Endometrial microvascular endothelial cells (primary cell): ENCODE measurements around the gene LYZL1. TPM values are rescaled to one million over a fixed set of nuclear protein-coding genes. Genes with fewer than 3 reads are reported as not detected.
"Not testable (repeated sequence)": the region's sequence is repeated elsewhere in the genome, so short reads cannot be mapped to it uniquely, and the experiment has no call there.

Experiments
- in situ Hi-C: cut with HindIII; loops from 2 replicates; pipeline ENCODE4 v1.10.0; 2017; ENCODE audit warnings: low sequenced_read_pairs, low pct_unique_long_range_greater_than_20kb; ENCODE audit errors: inconsistent ontology term
- total RNA-seq: library from RNA; depleted of rRNA; stranded (reverse); fragments of >200 nt; gene quantifications from one replicate; pipeline ENCODE4 v1.2.3, GENCODE V29; 2015; ENCODE audit errors: inconsistent ontology term

Gene LYZL1
- total RNA-seq, 1 donor from 2014 or later, result not detected

DNA sequence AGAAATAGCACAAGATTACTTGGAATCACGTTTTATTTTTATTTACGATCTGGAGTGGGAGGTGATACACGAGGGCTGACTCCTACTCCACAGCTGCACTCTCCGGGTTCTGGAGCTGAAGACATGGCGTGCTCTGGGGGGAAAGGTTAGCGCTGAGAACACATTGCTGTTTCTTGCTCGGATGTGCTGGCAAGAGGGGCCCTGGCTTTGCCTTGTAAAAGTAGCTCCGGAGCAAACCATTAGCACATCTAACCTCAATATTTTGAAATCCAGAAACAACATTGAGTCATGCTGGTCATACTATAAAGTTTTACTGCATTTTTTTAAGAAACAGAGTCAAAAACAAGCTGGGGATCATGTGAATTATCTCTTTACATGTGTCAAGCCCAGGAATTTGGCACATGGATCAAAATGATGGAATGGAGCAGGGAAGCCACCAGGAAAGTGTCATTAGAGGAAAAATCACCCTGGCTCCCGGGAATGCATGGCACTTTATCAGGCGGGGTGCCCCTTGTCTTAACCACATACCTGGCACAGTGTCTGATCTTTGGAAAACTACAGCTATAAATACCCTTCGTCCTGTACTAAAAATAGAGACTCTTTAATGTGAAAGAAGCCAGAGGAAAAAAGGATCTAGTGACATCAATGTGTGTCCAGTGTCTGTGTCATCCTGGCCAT lies 31.6 kb upstream of the LYZL1 start:
- in situ Hi-C loops, result no loop called here

DNA sequence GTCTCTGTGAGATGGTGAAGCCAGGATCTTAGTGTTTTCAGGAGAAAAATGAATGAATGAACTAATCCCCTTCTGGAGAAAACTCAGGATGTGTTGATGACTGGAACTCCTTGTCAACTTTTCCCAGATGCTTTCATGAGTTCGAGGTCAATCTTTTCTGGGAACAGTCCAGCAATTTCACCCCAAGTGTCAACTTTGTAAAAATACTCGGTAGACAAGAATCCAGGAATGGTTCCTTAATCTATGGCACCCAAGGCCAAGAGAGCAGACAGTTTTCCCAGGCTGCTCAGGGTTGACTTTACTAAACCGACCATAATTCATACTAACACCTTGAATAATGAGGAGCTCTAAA lies 31.1 kb upstream of the LYZL1 start:
- in situ Hi-C loops, result no loop called here

DNA sequence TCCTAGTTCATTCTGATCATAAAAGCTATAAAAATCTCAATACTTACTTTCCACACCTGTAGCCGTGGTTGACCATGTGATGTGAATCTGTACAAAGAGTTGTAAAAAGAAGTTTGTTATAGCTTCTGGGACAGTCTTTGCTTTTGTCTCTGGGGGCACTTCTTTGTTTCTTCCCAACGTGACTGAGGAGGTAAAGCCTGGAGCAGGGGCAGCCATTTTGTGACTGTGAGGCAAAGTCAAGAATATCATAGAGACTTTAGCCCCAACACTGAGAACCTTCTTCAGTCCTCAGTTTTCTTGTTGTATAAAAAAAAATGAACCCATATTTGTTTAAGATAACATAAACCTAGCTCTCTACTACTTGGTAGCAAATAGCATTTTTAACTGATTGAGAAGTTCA lies 29.4 kb upstream of the LYZL1 start:
- in situ Hi-C loops, result no loop called here

DNA sequence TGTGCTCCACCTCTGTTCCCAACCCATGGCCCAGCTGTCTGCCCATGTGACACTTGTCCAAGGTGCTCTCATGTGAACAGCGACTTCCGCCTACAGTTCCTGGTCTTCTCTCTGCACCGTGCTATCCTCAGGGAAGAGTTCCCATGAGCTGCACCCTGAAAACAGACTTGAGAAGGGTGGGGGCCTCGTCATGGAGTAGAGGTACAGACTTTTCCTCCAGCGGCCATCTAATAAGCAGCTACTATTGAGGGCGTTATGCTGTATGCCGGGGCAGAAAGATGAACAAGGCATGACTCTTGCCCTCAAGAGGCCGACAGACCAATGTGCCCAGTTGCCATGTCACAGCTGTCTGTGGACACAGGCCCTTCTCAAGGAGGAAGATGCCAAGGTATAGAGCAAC lies 25.4 kb upstream of the LYZL1 start:
- in situ Hi-C loops, result no loop called here

DNA sequence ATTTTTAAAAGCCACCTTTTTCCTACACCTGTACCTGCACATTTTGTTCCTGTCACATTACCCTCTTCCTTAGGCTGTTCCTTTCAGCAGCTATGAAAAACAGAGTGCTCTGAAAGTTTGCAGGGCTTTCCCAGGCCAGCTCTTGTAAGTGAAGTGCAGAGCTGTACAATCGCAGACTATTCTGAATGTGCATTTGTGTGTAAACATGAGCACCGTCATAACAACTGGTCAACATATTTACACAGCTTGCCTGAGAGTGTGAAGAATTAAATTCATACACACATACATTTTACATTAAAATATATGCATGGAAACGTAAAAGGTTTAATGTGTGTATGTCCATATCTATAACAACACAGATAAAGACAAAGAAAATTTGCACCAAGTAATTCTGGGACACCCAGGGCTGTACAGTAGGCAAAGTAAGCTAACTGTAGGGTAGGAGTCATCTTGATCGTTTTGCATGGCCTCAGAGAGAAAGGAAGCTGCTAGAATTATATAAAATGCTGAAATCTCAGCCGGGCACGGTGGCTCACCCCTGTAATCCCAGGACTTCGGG lies 23.6 kb upstream of the LYZL1 start:
- in situ Hi-C loops, result no loop called here

DNA sequence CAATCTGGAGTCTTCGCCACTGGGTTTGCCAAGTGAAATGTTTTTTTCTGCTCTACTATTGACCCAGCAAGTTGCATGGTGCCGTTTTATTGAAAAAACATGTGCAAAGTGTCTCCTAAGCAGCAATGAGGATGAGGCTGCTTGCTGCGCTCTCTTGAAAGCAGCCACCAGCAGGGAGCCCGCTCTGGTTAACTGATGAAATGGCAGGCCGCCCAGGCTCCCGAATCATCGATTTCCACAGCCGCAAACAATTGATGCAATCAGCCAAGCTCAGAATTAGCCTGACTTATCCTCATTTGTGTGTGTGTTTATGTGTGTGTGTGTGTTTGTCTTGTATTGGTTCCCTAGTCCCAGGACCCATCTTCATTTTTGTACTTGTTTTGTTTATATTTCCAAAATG lies 22.2 kb upstream of the LYZL1 start:
- in situ Hi-C loops, result no loop called here

DNA sequence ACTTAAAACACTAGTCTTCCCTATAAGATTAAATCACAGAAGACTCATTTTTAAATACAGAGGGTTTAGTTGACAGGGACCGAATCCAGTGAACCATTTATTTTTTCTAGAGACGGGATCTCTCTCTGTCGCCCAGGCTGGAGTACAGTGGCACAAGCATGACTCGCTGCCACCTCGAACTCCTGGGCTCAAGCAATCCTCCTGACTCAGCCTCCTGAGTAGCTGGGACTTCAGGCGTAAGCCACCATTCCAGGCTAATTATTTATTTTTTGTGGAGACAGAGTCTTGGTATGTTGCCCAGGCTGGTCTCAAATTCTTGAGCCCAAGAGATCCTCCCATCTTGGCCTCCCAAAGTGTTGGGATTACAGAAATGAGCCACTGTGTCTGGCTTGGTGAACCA lies 20.9 kb upstream of the LYZL1 start:
- in situ Hi-C loops, result no loop called here

DNA sequence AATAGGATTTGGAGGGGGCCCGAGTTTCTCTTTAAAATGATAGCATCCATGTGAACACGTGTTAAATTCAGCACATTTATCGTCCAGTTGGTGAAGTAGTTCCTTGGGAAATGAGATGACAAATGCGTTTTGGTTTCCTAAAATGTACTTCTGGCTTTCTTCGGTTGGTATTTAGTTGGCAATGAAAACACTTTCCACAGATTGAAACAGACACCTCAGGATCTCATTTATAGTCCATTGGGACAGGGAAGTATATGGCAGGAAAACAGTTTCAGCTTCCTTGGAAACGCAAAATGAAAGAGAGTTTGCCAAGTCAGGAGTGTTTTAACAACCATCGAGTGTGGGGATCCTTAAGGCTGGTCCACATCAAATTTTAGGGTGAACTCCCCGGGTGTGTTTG lies 19.4 kb upstream of the LYZL1 start:
- in situ Hi-C loops, result no loop called here

DNA sequence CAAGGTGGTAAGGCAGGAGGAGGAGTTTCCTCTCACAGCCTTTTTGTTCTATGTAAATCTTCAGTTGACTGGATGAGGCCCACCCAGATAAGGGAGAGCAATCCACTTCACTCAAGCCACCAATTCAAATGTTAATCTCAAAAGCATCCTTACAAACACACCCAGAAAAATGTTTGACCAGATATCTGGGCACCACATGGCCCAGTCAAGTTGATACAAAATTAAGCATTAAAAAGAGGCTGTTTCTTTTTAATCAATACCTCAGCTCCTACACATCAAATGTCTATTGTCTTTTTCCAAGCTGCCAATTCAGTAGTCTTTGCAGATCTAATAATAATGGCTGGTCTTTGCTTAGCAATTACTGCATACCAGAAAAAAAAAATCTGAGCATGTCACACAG lies 18.0 kb upstream of the LYZL1 start:
- in situ Hi-C loops, result no loop called here

DNA sequence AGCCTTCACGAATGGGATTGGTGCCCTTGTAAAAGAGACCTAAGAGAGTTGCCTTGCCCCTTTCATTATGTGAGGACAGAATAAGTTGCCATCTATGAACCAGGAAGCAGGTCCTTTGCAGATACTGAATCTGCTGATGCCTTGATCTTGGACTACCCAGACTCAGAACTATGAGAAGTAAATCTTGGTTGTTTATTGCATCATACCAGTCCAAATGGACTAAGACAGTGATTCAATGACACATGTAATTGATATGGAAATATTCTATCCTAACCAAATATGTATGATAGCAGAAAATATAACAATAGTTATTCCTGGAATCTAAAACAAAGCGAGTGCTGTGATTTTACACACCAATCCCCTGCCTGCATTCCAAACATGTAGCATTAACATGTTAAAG lies 17.0 kb upstream of the LYZL1 start:
- in situ Hi-C loops, result no loop called here

DNA sequence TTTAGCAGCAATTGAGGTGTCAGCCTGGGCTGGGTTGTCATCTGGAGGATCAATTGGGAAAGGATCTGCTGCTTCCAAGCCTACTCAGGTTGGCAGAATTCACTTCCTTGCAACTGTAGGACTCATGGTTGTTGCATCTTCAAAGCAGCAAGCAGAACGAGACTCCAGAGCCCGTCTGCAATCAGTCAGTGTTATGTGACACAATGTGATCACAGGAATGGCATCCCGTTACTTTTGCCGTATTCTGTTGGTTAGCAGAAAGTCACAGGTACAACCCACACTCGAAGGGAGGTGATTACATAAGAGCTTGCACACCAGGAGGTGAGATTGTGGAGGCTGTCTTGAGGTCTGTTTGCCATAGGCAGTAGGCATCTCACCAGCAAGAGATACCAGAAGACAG lies 15.4 kb upstream of the LYZL1 start:
- in situ Hi-C loops, result no loop called here

DNA sequence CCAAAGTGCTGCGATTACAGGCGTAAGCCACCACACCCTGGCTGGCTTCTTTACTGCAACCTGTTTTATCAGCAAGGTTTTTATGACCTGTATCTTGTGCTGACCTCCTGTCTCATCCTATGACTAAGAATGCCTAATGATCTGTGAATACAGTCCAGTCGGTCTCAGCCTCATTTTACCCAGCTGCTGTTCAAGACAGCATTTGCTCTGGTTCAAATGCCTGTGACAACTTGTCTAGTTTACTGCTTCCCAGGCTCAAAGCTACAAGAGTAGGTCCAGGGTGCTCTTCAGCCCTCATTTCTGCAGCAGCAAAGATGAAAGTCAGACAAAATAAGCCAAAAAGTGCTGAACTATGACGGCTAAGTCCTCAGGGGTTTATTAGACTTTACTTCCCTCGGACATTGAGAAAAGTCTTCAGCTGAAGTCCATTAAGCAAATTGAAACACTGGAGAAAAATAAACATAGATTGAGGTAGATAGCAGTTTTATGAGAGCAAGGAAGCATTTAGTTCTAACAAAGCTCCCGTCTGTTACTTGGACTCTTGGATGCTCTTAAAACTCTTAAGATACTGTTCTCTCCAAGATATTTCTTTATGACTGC lies 12.5 kb upstream of the LYZL1 start:
- in situ Hi-C loops, result no loop called here

DNA sequence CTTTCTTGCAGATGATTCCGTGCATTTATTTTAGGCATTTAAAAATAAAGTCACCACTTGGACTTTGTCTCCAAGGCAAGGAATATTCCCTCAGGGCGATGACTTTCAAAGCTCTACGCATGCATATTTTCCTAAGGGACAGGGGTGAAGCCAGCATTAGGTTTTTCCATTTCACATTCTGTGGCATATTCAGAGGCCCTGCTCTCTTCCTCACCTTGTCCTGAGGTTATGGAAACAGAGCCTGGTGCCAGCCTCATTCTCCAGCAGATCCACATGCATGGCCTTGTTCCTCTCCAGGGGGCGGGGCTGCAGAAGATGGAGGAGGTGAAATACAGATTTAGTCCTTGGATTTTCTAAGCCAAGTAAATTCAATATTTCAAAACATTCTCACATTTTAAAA lies 11.6 kb upstream of the LYZL1 start:
- in situ Hi-C loops, result no loop called here

DNA sequence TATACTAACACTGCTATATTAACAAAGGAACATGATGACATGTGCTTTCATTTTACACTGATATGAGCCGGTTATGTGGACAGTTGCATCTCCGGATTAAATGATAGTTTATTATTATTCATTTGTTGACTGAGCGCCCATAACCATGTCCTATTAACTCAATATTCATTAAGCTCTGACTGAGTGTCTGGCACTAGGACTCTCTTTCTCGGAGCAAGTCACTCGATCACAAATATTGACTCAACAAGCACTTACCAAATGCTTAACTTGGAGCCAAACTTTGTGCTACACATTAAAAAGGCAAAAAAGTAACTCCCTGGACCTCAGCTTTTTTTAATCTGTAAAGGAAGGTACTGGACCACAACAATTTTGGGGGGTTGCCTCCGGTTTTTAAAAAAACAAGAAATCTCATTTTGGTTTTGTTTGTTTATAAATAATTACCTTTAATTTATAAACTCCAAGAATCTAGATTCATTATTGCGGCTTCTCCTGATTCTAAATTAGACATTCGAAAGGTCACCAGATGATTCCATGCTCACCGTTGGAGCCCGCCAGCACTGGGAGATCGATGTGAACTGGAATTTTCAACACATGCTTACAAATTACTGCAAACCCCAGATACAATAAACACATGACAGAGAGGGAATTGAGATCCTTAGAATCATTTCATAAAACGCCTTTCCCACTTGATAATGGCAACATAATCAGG lies 8.9 kb upstream of the LYZL1 start:
- in situ Hi-C loops, result no loop called here

DNA sequence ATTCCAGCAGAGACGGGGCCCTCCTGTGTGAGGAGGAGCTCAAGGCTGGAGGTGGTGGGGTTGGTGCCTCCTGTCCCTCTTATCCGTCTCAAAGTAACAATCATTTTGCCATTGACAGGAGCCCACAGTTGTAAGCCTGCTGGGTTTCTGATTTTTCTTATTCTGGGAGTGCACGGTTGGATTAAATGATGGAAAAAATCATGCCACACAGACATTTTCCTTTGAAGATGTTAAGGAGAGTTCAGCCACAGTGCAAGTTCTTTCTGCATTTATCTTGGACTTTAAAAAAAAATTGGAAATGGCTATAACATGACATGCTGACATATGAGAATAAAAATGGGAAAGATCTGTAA lies 8.4 kb upstream of the LYZL1 start:
- in situ Hi-C loops, result no loop called here

DNA sequence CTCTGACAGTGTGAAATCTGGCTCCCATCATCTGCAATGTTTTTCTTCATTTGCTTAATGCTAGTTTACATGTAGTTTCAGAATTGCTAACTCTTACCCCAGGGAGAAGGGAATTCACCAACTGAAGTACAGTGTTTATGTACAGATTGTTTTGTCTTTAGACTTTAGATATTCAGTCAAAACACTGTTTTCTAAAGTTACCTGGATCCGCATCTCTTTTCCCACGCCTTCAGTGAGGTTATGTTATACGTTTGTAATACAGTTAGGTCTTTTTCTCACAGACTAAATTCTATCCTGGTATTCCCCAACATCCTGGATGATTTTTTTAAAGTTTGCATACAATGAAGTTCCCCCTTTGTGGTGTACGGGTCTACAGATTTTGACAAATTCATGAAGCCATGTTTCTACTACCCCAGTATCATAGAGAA lies 3.2 kb upstream of the LYZL1 start:
- in situ Hi-C loops, result no loop called here

DNA sequence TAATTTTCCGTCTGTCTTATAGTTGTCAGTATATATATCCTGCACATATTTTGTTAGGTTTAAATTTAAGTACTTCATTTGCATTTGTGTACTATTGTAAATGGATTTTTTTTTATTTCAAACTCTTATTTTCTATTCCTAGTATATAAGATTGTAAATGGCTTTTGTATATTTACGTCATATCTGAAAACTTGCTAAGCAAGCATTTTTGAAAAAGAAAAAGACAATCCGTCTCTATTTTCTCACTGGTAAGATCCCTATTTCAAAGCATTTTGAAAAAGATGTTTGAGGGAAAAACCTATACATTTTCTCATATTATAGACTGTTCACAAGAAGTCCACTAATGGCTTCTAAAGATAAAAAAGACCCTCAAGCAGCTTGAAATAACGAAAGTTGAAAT lies 1.2 kb upstream of the LYZL1 start:
- in situ Hi-C loops, result no loop called here

DNA sequence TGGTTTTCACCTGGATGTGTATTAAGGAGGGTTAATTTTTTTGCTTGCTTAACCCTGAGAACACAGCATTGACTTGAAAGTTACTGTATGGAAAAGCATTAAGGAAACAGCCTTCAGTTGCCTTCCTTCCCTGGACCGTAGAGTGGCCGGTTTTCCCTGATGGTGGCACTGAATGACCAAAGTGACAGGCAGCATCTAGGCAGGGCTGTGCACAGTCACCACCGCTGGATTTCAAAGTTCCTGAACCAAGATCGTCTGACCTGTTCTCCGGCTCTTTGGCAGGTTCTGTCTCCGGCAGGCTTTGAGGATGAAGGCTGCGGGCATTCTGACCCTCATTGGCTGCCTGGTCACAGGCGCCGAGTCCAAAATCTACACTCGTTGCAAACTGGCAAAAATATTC lies 2.7 kb downstream of the LYZL1 start:
- in situ Hi-C loops, result not testable (repeated sequence)

DNA sequence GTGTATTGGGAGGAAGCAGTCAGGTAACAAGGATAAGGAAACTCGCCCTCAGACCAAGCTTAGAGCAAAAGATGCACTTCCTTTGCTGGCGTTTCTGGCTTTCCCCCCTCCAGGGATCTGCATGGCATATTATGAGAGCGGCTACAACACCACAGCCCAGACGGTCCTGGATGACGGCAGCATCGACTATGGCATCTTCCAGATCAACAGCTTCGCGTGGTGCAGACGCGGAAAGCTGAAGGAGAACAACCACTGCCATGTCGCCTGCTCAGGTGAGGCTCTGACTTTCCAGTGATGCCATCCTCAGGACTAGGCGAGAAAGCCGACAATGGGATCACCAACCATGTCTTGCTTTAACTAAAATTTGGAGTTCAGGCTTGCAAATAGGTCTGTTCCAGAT lies 3.5 kb downstream of the LYZL1 start:
- in situ Hi-C loops, result not testable (repeated sequence)

DNA sequence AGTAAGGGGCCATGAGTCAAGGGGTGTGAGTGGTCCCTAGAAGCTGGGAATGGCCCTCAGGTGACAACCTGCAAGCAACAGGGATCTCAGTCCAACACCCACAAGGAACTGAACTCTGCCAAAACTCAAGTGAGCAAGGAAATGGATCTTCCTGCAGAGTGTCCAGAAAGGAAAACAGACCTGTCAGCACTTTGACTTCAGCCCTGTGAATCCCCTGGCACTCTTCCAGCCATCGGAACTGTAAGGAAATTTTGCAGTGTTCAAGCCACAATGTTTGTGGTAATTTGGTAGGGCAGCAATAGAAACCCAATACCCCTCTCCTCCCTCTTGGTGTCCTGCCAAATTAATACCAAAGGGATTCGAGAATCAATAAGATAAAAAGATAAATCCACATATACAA lies 6.9 kb downstream of the LYZL1 start:
- in situ Hi-C loops, result no loop called here
